NCI-H2029 treated with DMSO at 0.1 percent for 48 hours (cell line): ENCODE results near the gene UGT1A7.

Experiments used
- DNase-seq: peaks from one replicate; lab custom pipeline; 2025; lab: John Stamatoyannopoulos, UW

Gene UGT1A7

GRCh38 chr2:233818639-233819621 is 137.2 kb downstream of the UGT1A7 start:
- no peak for DNase-seq

- DNase-seq, result no peak
These were observed 138.4 kb downstream of the UGT1A7 start for GRCh38 chr2:233819884-233820773.

GRCh38 chr2:233820774-233821105 is 139.0 kb downstream of the UGT1A7 start:
- no peak for DNase-seq

- DNase-seq, result no peak
These were observed 139.5 kb downstream of the UGT1A7 start for GRCh38 chr2:233821196-233821595.

- no peak for DNase-seq
These were observed 140.0 kb downstream of the UGT1A7 start for GRCh38 chr2:233821709-233822100.

GRCh38 chr2:233822101-233822771 is 140.5 kb downstream of the UGT1A7 start:
- DNase-seq, result no peak
